Common myeloid progenitor, CD34-positive (primary cell): ENCODE measurements around the gene RAB35.
A peak's percentile ranks its signal among the peaks of the same experiment; 100 is the strongest.

Experiments used
- CTCF ChIA-PET: fragments of 350-600 bp; sonication (Branson Sonifier 250); formaldehyde crosslinking; loops from one replicate; lab custom pipeline; 2021; ENCODE audit warnings: antibody characterized with exemption; lab: Charles Lee
- POLR2A ChIA-PET: fragments of 350-600 bp; sonication (Branson Sonifier 250); formaldehyde crosslinking; loops from one replicate; lab custom pipeline; 2021; ENCODE audit warnings: antibody characterized with exemption; lab: Charles Lee
- DNase-seq, 3 donors: peaks; one replicate each; pipeline versions ENCODE4 v3.0.0 to v3.0.0-alpha.2; 2013
- H3K27ac ChIP-seq, 2 experiments: 1 replicate in 1 of 2; 2 replicates in 1 of 2; pipeline ENCODE4 v1.7.0; 2013; ENCODE audit warnings: inconsistent platforms in 2 of 2, low read length in 2 of 2, mild to moderate bottlenecking in 2 of 2, low read depth in 1 of 2, moderate library complexity in 1 of 2; ENCODE audit not compliant: severe bottlenecking in 2 of 2, insufficient read depth in 1 of 2, poor library complexity in 1 of 2
- H3K27me3 ChIP-seq, 5 experiments: replicated peaks in 2 of 5; 1 replicate in 3 of 5; 2 replicates in 2 of 5; pipeline versions ENCODE4 v1.6.1 to v1.7.0; 2013; ENCODE audit warnings: low read length in 4 of 5, mild to moderate bottlenecking in 2 of 5, moderate library complexity in 2 of 5, inconsistent platforms in 1 of 5; ENCODE audit not compliant: insufficient read depth in 5 of 5, control insufficient read depth in 4 of 5
- H3K36me3 ChIP-seq, 4 experiments: 1 replicate in 2 of 4; 2 replicates in 2 of 4; pipeline versions ENCODE4 v1.6.1 to v1.7.0; 2013; ENCODE audit warnings: low read length in 3 of 4, control low read depth in 1 of 4, mild to moderate bottlenecking in 1 of 4; ENCODE audit not compliant: control insufficient read depth in 4 of 4, insufficient read depth in 4 of 4
- H3K4me1 ChIP-seq, 4 experiments: 1 replicate in 3 of 4; 2 replicates in 1 of 4; pipeline versions ENCODE4 v1.6.1 to v1.7.1; 2013; ENCODE audit warnings: low read length in 3 of 4, mild to moderate bottlenecking in 3 of 4, control low read depth in 1 of 4, inconsistent platforms in 1 of 4, moderate library complexity in 1 of 4; ENCODE audit not compliant: control insufficient read depth in 4 of 4, insufficient read depth in 4 of 4; ENCODE audit errors: control extremely low read depth in 1 of 4
- H3K4me3 ChIP-seq, 7 experiments: 1 replicate in 4 of 7; 2 replicates in 3 of 7; pipeline versions ENCODE4 v1.5.1 to v1.7.0; 2013; ENCODE audit warnings: mild to moderate bottlenecking in 7 of 7, low read length in 6 of 7, moderate library complexity in 6 of 7, inconsistent platforms in 2 of 7, low read depth in 2 of 7, control low read depth in 1 of 7; ENCODE audit not compliant: insufficient read depth in 4 of 7, control insufficient read depth in 1 of 7; ENCODE audit errors: extremely low read depth in 1 of 7
- H3K9me3 ChIP-seq, 5 experiments: 1 replicate in 4 of 5; 2 replicates in 1 of 5; pipeline versions ENCODE4 v1.6.1 to v1.7.1; 2013; ENCODE audit warnings: low read length in 4 of 5, mild to moderate bottlenecking in 2 of 5, inconsistent platforms in 1 of 5, low read depth in 1 of 5, moderate library complexity in 1 of 5; ENCODE audit not compliant: control insufficient read depth in 4 of 5, insufficient read depth in 2 of 5; ENCODE audit errors: control extremely low read depth in 1 of 5
- WGBS: methylation state at CpG from one replicate; pipeline ENCODE4 v1.1.5; 2013; ENCODE audit not compliant: insufficient coverage; 5-methylcytosine and 5-hydroxymethylcytosine counted together

RAB35 gene

GRCh38 chr12:120090206-120090605 is 26.3 kb downstream of the RAB35 start:
- ChIA-PET CTCF (interaction anchor here (1.1 to 3.8 kb wide), 4 partner anchors 11 to 22 kb away, joined by 3 to 20 read pairs (median 5); no protein-coding TSS in a partner anchor), POLR2A (no interaction called here)
- Histone ChIP-seq H3K9me3 (no peaks in the 10 kb centered on the region), H3K27me3 (peaks cover 0 to 4% (median 0%) of the 10 kb centered on the region in 5 experiments), H3K4me3 (no peak overlapping the region), H3K4me1 (peaks cover 4 to 32% (median 11%) of the 10 kb centered on the region in 4 experiments), H3K36me3 (peaks cover 0 to 18% (median 7%) of the 10 kb centered on the region in 4 experiments), H3K27ac (no peak overlapping the region)
- 100% methylated on average over 3 of the region's 3 CpGs for WGBS
- DNase-seq, result no peak

- Histone ChIP-seq H3K4me1 (peaks cover 4 to 30% (median 11%) of the 10 kb centered on the region in 4 experiments), H3K27me3 (peaks cover 0 to 4% (median 0%) of the 10 kb centered on the region in 5 experiments), H3K36me3 (peaks cover 0 to 17% (median 4%) of the 10 kb centered on the region in 4 experiments), H3K4me3 (no peak overlapping the region), H3K9me3 (no peaks in the 10 kb centered on the region), H3K27ac (no peak overlapping the region)
- CTCF ChIA-PET, result interaction anchor here (1.1 to 3.8 kb wide), 4 partner anchors 12 to 22 kb away, joined by 3 to 20 read pairs (median 5); no protein-coding TSS in a partner anchor
- POLR2A ChIA-PET, result no interaction called here
- WGBS, result 100% methylated on average over 2 of the region's 2 CpGs
- DNase-seq, result no peak
These were observed 26.8 kb downstream of the RAB35 start for GRCh38 chr12:120089796-120090195.

DNA sequence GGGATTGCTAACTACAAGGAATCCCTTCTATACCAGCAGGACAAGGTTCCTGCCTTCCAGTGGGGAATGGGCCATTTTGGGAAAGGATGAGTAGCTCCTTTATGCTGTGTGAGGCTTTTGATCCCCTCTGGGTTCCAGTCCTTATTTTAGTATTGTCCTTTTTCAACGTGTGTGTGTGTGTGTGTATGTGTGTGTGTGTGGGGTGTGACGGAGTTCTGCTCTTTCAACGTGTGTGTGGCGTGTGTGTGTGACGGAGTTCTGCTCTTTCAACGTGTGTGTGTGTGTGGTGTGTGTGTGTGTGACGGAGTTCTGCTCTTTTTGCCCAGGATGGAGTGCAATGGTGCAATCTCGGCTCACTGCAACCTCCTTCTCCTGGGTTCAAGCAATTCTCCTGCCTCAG is 27.4 kb downstream of the RAB35 start:
- no peak overlapping the region for H3K4me3 ChIP-seq
- no peaks in the 10 kb centered on the region for H3K9me3 ChIP-seq
- peaks cover 0 to 4% (median 0%) of the 10 kb centered on the region in 5 experiments for H3K27me3 ChIP-seq
- H3K36me3 ChIP-seq, result peaks cover 0 to 13% (median 0%) of the 10 kb centered on the region in 4 experiments
- peaks cover 4 to 24% (median 10%) of the 10 kb centered on the region in 4 experiments for H3K4me1 ChIP-seq
- no CpG with 5 or more reads among the region's 8 CpGs for WGBS
- H3K27ac ChIP-seq, result no peak overlapping the region
- peak in 2 of 3 donors; percentile 35 to 56 for DNase-seq
- CTCF ChIA-PET, result interaction anchor here (1.0 to 3.8 kb wide), 2 partner anchors 12 to 22 kb away, joined by 4 to 20 read pairs; no protein-coding TSS in a partner anchor
- POLR2A ChIA-PET, result no interaction called here

GRCh38 chr12:120086801-120087621 is 29.5 kb downstream of the RAB35 start:
- peak; percentile 99 to 100 (median 100) for DNase-seq
- Histone ChIP-seq H3K36me3 (no peaks in the 10 kb centered on the region), H3K27ac (no peak overlapping the region), H3K4me1 (peaks cover 4 to 16% (median 10%) of the 10 kb centered on the region in 4 experiments), H3K4me3 (peak overlapping the region; percentile 19 to 76 (median 63)), H3K9me3 (no peaks in the 10 kb centered on the region), H3K27me3 (peaks cover 0 to 4% (median 0%) of the 10 kb centered on the region in 5 experiments)
- ChIA-PET POLR2A (interaction anchor here (0.8 kb wide), 1 partner anchor 98 kb away, joined by 4 read pairs; the partner anchor contains the start of gene BICDL1), CTCF (interaction anchor here (0.7 to 3.8 kb wide), 12 partner anchors 9 to 97 kb away, joined by 3 to 20 read pairs (median 3); no protein-coding TSS in a partner anchor)
- WGBS, result 0% methylated on average over 45 of the region's 55 CpGs

GRCh38 chr12:120085920-120086645 is 30.5 kb downstream of the RAB35 start:
- 80% methylated on average over 1 of the region's 6 CpGs for WGBS
- H3K27me3 ChIP-seq, result peaks cover 0 to 4% (median 0%) of the 10 kb centered on the region in 5 experiments
- no peaks in the 10 kb centered on the region for H3K36me3 ChIP-seq
- H3K4me3 ChIP-seq, result no peak overlapping the region
- no peak for DNase-seq
- H3K27ac ChIP-seq, result no peak overlapping the region
- ChIA-PET POLR2A (no interaction called here), CTCF (interaction anchor here (0.9 to 3.8 kb wide), 5 partner anchors 10 to 96 kb away, joined by 3 to 20 read pairs (median 5); no protein-coding TSS in a partner anchor)
- no peaks in the 10 kb centered on the region for H3K9me3 ChIP-seq
- H3K4me1 ChIP-seq, result peaks cover 4 to 16% (median 10%) of the 10 kb centered on the region in 4 experiments

- POLR2A ChIA-PET, result no interaction called here
- Histone ChIP-seq H3K4me3 (no peak overlapping the region), H3K4me1 (peaks cover 0 to 15% (median 6%) of the 10 kb centered on the region in 4 experiments), H3K27ac (no peak overlapping the region), H3K9me3 (no peaks in the 10 kb centered on the region), H3K36me3 (no peaks in the 10 kb centered on the region), H3K27me3 (no peaks in the 10 kb centered on the region)
- DNase-seq, result no peak
- CTCF ChIA-PET, result no interaction called here
- WGBS, result no CpG with 5 or more reads among the region's 2 CpGs
These were observed 34.9 kb downstream of the RAB35 start for GRCh38 chr12:120081641-120082040.
